Activated T-helper 1 cell treated with anti-CD3 and anti-CD28 coated beads, Interleukin-12 subunit alpha, Interleukin-12 subunit beta, Interleukin-2, Interleukin-4 antibody, amounts not matched to agents 30 ng/mL and 10 ng/mL and 1 ng/mL, durations not matched to agents 14 hours and 24 hours and 36 hours (primary cell): Measurements from ENCODE around the gene RNF14. TPM values are rescaled to one million over a fixed set of nuclear protein-coding genes. Genes with fewer than 3 reads are reported as not detected.

Experiments used
- DNase-seq: peaks from one replicate; pipeline ENCODE4 v3.0.0; 2021; ENCODE audit warnings: low spot score
- H3K27ac Mint-ChIP-seq: one replicate; pipeline ENCODE4 v1.8.0; 2021; ENCODE audit warnings: mild to moderate bottlenecking, mixed read lengths
- H3K27me3 Mint-ChIP-seq: one replicate; pipeline ENCODE4 v1.8.0; 2022; ENCODE audit warnings: mild to moderate bottlenecking, moderate library complexity, mixed read lengths; ENCODE audit not compliant: insufficient read depth
- H3K36me3 Mint-ChIP-seq: one replicate; pipeline ENCODE4 v1.8.0; 2021; ENCODE audit warnings: low read depth, mixed read lengths
- H3K4me1 Mint-ChIP-seq: one replicate; pipeline ENCODE4 v1.8.0; 2021; ENCODE audit warnings: low read depth, mixed read lengths
- H3K4me3 Mint-ChIP-seq: one replicate; pipeline ENCODE4 v1.8.0; 2021; ENCODE audit warnings: mild to moderate bottlenecking, moderate library complexity, mixed read lengths
- H3K9me3 Mint-ChIP-seq: one replicate; pipeline ENCODE4 v1.8.0; 2021; ENCODE audit warnings: mixed read lengths
- intact Hi-C: fragments of 100-400 bp; cut with micrococcal nuclease; formaldehyde crosslinking; loops from one replicate; pipeline ENCODE4 v1.15.1; 2024
- total RNA-seq: library from RNA; stranded (reverse); gene quantifications from 2 replicates; pipeline ENCODE4 v1.2.3, GENCODE V29; 2022

Gene RNF14
- total RNA-seq, 1 donor from 2014 or later = 26.4 TPM

- Mint-ChIP-seq H3K9me3 (no peaks in the 10 kb centered on the region), H3K4me3 (no peak overlapping the region), H3K27ac (peak overlapping the region; percentile 70), H3K4me1 (peaks cover 26% of the 10 kb centered on the region), H3K36me3 (peaks cover 45% of the 10 kb centered on the region), H3K27me3 (no peaks in the 10 kb centered on the region)
- intact Hi-C loops = loop anchor here (2.0 kb wide), 2 partner anchors 15 to 145 kb away; no protein-coding TSS in a partner anchor
- DNase-seq = no peak
Observed at GRCh38 chr5:142000173-142000572, 31.3 kb downstream of the RNF14 start.

- intact Hi-C loops = loop anchor here (2.0 kb wide), 2 partner anchors 14 to 144 kb away; no protein-coding TSS in a partner anchor
- Mint-ChIP-seq H3K36me3 (peaks cover 48% of the 10 kb centered on the region), H3K27ac (peak overlapping the region; percentile 70), H3K9me3 (no peaks in the 10 kb centered on the region), H3K4me1 (peaks cover 33% of the 10 kb centered on the region), H3K27me3 (no peaks in the 10 kb centered on the region), H3K4me3 (no peak overlapping the region)
- no peak for DNase-seq
Observed at GRCh38 chr5:142000704-142001484, 32.0 kb downstream of the RNF14 start.

- peaks cover 66% of the 10 kb centered on the region for H3K36me3 Mint-ChIP-seq
- peak overlapping the region; percentile 78 for H3K27ac Mint-ChIP-seq
- DNase-seq = no peak
- no peaks in the 10 kb centered on the region for H3K9me3 Mint-ChIP-seq
- intact Hi-C loops = no loop called here
- no peaks in the 10 kb centered on the region for H3K27me3 Mint-ChIP-seq
- no peak overlapping the region for H3K4me3 Mint-ChIP-seq
- peaks cover 57% of the 10 kb centered on the region for H3K4me1 Mint-ChIP-seq
Observed at GRCh38 chr5:142003266-142003800, 34.4 kb downstream of the RNF14 start.

- peak overlapping the region; percentile 94 for H3K27ac Mint-ChIP-seq
- peak overlapping the region; percentile 80 for H3K4me3 Mint-ChIP-seq
- no peaks in the 10 kb centered on the region for H3K9me3 Mint-ChIP-seq
- H3K27me3 Mint-ChIP-seq = no peaks in the 10 kb centered on the region
- peaks cover 66% of the 10 kb centered on the region for H3K36me3 Mint-ChIP-seq
- DNase-seq = peak; percentile 58
- H3K4me1 Mint-ChIP-seq = peaks cover 72% of the 10 kb centered on the region
- intact Hi-C loops = loop anchor here (1.0 to 2.0 kb wide), 5 partner anchors 10 to 501 kb away; partner anchors contain the start of gene NDFIP1
Observed at GRCh38 chr5:142006363-142007236, 37.7 kb downstream of the RNF14 start.

- no peaks in the 10 kb centered on the region for H3K27me3 Mint-ChIP-seq
- H3K4me3 Mint-ChIP-seq = peak overlapping the region; percentile 80
- intact Hi-C loops = loop anchor here (1.0 to 2.0 kb wide), 5 partner anchors 9 to 500 kb away; partner anchors contain the start of gene NDFIP1
- H3K4me1 Mint-ChIP-seq = peaks cover 78% of the 10 kb centered on the region
- DNase-seq = no peak
- H3K9me3 Mint-ChIP-seq = no peaks in the 10 kb centered on the region
- peaks cover 62% of the 10 kb centered on the region for H3K36me3 Mint-ChIP-seq
- peak overlapping the region; percentile 94 for H3K27ac Mint-ChIP-seq
Observed at GRCh38 chr5:142007237-142007544, 38.3 kb downstream of the RNF14 start.

GRCh38 chr5:142008813-142009212 is 39.9 kb downstream of the RNF14 start:
- no peak overlapping the region for H3K27ac Mint-ChIP-seq
- peaks cover 53% of the 10 kb centered on the region for H3K36me3 Mint-ChIP-seq
- no peaks in the 10 kb centered on the region for H3K27me3 Mint-ChIP-seq
- peaks cover 85% of the 10 kb centered on the region for H3K4me1 Mint-ChIP-seq
- peak overlapping the region; percentile 4 for H3K4me3 Mint-ChIP-seq
- DNase-seq = no peak
- intact Hi-C loops = no loop called here
- H3K9me3 Mint-ChIP-seq = no peaks in the 10 kb centered on the region

GRCh38 chr5:142009886-142010285 is 41.0 kb downstream of the RNF14 start:
- H3K9me3 Mint-ChIP-seq = no peaks in the 10 kb centered on the region
- no peaks in the 10 kb centered on the region for H3K27me3 Mint-ChIP-seq
- peaks cover 86% of the 10 kb centered on the region for H3K4me1 Mint-ChIP-seq
- no peak for DNase-seq
- peak overlapping the region; percentile 16 for H3K4me3 Mint-ChIP-seq
- intact Hi-C loops = loop anchor here (10.0 kb wide), 1 partner anchor 315 kb away; the partner anchor contains the start of gene SPRY4
- H3K36me3 Mint-ChIP-seq = peaks cover 44% of the 10 kb centered on the region
- H3K27ac Mint-ChIP-seq = peak overlapping the region; percentile 24

GRCh38 chr5:142011572-142012185 is 42.8 kb downstream of the RNF14 start:
- Mint-ChIP-seq H3K36me3 (peaks cover 28% of the 10 kb centered on the region), H3K27me3 (no peaks in the 10 kb centered on the region), H3K4me1 (peaks cover 87% of the 10 kb centered on the region), H3K9me3 (no peaks in the 10 kb centered on the region), H3K27ac (peak overlapping the region; percentile 79), H3K4me3 (peak overlapping the region; percentile 87)
- intact Hi-C loops = loop anchor here (1.0 to 10.0 kb wide), 2 partner anchors 134 to 313 kb away; partner anchors contain the start of gene SPRY4
- DNase-seq = no peak

GRCh38 chr5:142012186-142012785 is 43.4 kb downstream of the RNF14 start:
- H3K27me3 Mint-ChIP-seq = no peaks in the 10 kb centered on the region
- no peaks in the 10 kb centered on the region for H3K9me3 Mint-ChIP-seq
- intact Hi-C loops = loop anchor here (1.0 to 10.0 kb wide), 2 partner anchors 133 to 313 kb away; partner anchors contain the start of gene SPRY4
- H3K4me1 Mint-ChIP-seq = peaks cover 87% of the 10 kb centered on the region
- DNase-seq = no peak
- H3K36me3 Mint-ChIP-seq = peaks cover 24% of the 10 kb centered on the region
- H3K27ac Mint-ChIP-seq = peak overlapping the region; percentile 79
- peak overlapping the region; percentile 87 for H3K4me3 Mint-ChIP-seq

GRCh38 chr5:142012792-142013388 is 44.0 kb downstream of the RNF14 start, which contains the start of gene GNPDA1:
Gene GNPDA1 (minus strand): TSS chr5:142013027. CDS start chr5:142012035, 992 bp downstream.
- intact Hi-C loops = loop anchor here (1.0 to 10.0 kb wide), 2 partner anchors 132 to 312 kb away; partner anchors contain the start of gene SPRY4
- H3K36me3 Mint-ChIP-seq = peaks cover 22% of the 10 kb centered on the region
- DNase-seq = peak; percentile 71
- H3K9me3 Mint-ChIP-seq = no peaks in the 10 kb centered on the region
- H3K27ac Mint-ChIP-seq = peak within 1 kb of the TSS; percentile 97
- H3K4me3 Mint-ChIP-seq = peak within 1 kb of the TSS; percentile 89
- H3K27me3 Mint-ChIP-seq = no peaks in the 10 kb centered on the region
- peaks cover 87% of the 10 kb centered on the region for H3K4me1 Mint-ChIP-seq

GRCh38 chr5:142013734-142014521 is 45.0 kb downstream of the RNF14 start:
- peaks cover 19% of the 10 kb centered on the region for H3K36me3 Mint-ChIP-seq
- H3K4me1 Mint-ChIP-seq = peaks cover 87% of the 10 kb centered on the region
- no peaks in the 10 kb centered on the region for H3K27me3 Mint-ChIP-seq
- no peak for DNase-seq
- H3K9me3 Mint-ChIP-seq = no peaks in the 10 kb centered on the region
- H3K27ac Mint-ChIP-seq = peak overlapping the region; percentile 97
- intact Hi-C loops = loop anchor here (2.0 to 10.0 kb wide), 2 partner anchors 13 to 311 kb away; partner anchors contain the start of gene SPRY4
- peak overlapping the region; percentile 89 for H3K4me3 Mint-ChIP-seq
